Measurements from ENCODE around the gene TAF12.

- TF ChIP-seq CTCF (IDR thresholded peaks at IDR 0.05) (no peak), POLR2A (IDR thresholded peaks at IDR 0.05) (no peak)
These were observed 21.1 kb upstream of the TAF12 start for GRCh38 chr1:28663871-28664470.
